H1 (cell line): ENCODE data around the gene SLC6A7.

Experiments used
- BCL11A ChIP-seq, 2 experiments: IDR thresholded peaks; one replicate each; pipeline ENCODE4 v1.6.1; 2011; ENCODE audit warnings: low read depth in 2 of 2, low read length in 2 of 2, mild to moderate bottlenecking in 2 of 2
- CBX8 ChIP-seq: fragments of 300-800, 300-1000 bp; sonication (generic); IDR thresholded peaks from 2 replicates; pipeline ENCODE4 v1.7.1; 2016; ENCODE audit warnings: low read depth, low read length, borderline replicate concordance
- CHD2 ChIP-seq: IDR thresholded peaks from 2 replicates; pipeline ENCODE4 v1.6.1; 2012; ENCODE audit warnings: low read length, improper control_type of control experiment
- CTCF ChIP-seq, 3 experiments: IDR thresholded peaks; 1 replicate in 2 of 3; 2 replicates in 1 of 3; pipeline versions ENCODE4 v1.5.1 to v1.6.1; 2011; ENCODE audit warnings: low read length in 3 of 3, mild to moderate bottlenecking in 3 of 3, inconsistent platforms in 2 of 3, low read depth in 1 of 3, moderate library complexity in 1 of 3; ENCODE audit not compliant: insufficient read depth in 1 of 3; ENCODE audit errors: control extremely low read depth in 1 of 3
- EGR1 ChIP-seq: IDR thresholded peaks from 2 replicates; pipeline ENCODE4 v1.6.1; 2011; ENCODE audit warnings: low read depth, low read length, borderline replicate concordance
- GTF2F1 ChIP-seq: IDR thresholded peaks from 2 replicates; pipeline ENCODE4 v1.6.1; 2012; ENCODE audit warnings: low read depth, low read length, improper control_type of control experiment, borderline replicate concordance
- JUND ChIP-seq: IDR thresholded peaks from 2 replicates; pipeline ENCODE4 v1.6.1; 2011; ENCODE audit warnings: mild to moderate bottlenecking, improper control_type of control experiment, low read length
- POLR2A ChIP-seq, 2 experiments: IDR thresholded peaks; 1 replicate in 1 of 2; 2 replicates in 1 of 2; pipeline ENCODE4 v1.6.1; 2011; ENCODE audit warnings: low read depth in 2 of 2, low read length in 2 of 2, mild to moderate bottlenecking in 2 of 2; ENCODE audit errors: control extremely low read depth in 1 of 2
- SP2 ChIP-seq: IDR thresholded peaks from 2 replicates; pipeline ENCODE4 v1.6.1; 2012; ENCODE audit warnings: mild to moderate bottlenecking, low read length, inconsistent platforms

GRCh38 chr5:150184006-150184405 is 5.9 kb upstream of the SLC6A7 start:
- no peak for TF ChIP-seq SP2
- no peak for TF ChIP-seq EGR1
- TF ChIP-seq GTF2F1: no peak
- TF ChIP-seq BCL11A (IDR thresholded peaks at IDR 0.05; ENCODE audit: low read depth in 2 of 2, low read length in 2 of 2): no peak
- no peak for TF ChIP-seq CTCF (IDR thresholded peaks at IDR 0.05; ENCODE audit: control extremely low read depth in 1 of 3, insufficient read depth in 1 of 3, low read depth in 1 of 3, low read length in 3 of 3)
- no peak for TF ChIP-seq POLR2A (IDR thresholded peaks at IDR 0.05; ENCODE audit: control extremely low read depth in 1 of 2, low read depth in 2 of 2, low read length in 2 of 2)
- no peak for TF ChIP-seq JUND
- no peak for TF ChIP-seq CBX8
- TF ChIP-seq CHD2: no peak
